Ammon's horn (tissue), 1 donor: ENCODE measurements around the gene OGT.
"Not testable (repeated sequence)": the region's sequence is repeated elsewhere in the genome, so short reads cannot be mapped to it uniquely, and the experiment has no call there.

ENCODE experiments used
- DNase-seq: peaks from one replicate; pipeline ENCODE4 v3.0.0-alpha.2; 2016; ENCODE audit warnings: low spot score

OGT gene

GRCh38 chrX:71532753-71533425 is at the start of gene OGT:
Gene OGT (plus strand): TSS chrX:71533104. CDS start chrX:71533300, 196 bp downstream.
- DNase-seq, result peak; percentile 93

DNA sequence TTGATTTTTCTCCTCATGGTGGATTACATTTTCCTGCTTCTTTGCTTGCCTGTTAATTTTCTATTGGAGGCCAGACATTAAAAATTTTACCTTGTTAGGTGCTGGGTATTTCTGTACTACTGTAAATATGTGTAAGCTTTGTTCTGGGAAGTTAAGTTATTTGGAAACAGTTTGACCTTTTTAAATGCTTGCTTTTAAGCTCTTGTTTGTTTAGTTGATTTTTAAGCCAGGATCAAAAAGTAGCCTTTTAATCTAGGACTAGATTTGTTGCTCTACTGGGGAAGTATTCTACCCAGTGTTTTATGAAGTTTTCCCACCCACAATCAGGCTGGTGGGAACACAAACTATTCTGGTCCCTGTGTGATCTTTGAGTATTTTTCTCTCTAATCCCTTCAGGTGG is 45.1 kb upstream of the OGT start:
- DNase-seq, result no peak

- peak; percentile 10 for DNase-seq
These were observed 43.4 kb upstream of the OGT start for GRCh38 chrX:71489540-71489939.

DNA sequence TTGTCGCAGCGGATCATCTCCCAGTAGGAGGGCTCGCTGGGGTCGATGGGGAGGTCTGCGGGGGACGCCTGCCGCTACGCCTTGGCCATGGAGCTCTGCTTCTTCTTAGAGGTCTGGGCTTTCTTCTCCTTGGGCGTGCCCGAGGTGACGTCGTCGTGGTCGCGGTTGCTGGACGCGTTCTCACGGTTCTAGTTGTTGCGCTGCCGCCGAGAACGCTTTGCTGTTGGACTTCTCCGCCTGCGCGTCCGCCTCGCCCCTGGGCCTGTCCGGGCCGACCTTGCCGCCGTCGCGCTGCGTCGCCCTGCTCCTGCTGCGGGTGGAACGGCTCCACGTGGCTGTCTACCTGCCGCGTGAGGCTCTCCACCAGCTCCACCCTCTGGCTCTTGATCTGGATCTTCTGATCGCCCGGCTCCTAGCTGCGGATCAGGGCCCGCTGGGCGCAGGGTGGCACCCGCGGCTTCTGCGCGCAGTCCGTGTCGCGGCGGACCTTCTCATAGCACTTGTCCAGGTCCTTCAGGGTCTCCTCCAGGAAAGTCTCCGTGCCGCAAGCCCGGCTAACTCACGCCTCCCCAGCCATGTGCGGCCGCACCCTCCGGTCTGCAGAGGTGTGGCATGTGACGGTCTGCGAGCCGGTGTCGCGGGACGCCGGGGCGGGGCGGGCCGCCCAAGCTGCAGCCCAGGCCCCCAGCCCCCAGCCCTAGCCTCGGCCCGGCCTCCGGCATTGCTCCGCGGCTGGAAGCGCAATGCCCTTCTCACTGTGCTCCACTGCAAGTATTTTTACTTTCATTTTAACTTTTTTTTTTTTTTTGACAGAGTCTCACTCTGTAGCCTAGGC is 40.5 kb upstream of the OGT start:
- DNase-seq, result peak; percentile 7

GRCh38 chrX:71493111-71493613 is 39.7 kb upstream of the OGT start:
- no peak for DNase-seq

- DNase-seq, result not testable (repeated sequence)
These were observed 36.9 kb upstream of the OGT start for GRCh38 chrX:71495979-71496378.

DNA sequence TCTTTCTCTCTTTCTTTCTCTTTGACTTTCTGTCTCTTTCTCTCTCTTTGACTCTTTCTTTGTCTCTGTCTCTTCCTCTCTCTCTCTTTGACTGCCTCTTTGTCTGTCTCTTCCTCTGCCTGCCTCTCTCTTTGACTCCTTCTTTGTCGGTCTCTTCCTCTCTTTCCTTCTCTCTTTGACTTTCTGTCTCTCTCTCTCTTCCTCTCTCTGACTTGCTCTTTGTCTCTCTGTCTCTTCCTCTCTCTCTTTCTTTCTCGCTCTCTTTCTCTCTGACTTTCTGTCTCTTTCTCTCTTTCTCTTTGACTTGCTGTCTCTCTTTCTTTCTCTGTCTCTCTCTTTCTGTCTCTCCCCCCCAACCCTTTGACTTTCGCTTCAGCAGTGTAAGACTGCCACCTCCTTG is 36.4 kb upstream of the OGT start:
- no peak for DNase-seq

GRCh38 chrX:71502080-71502479 is 30.8 kb upstream of the OGT start:
- DNase-seq, result not testable (repeated sequence)

DNA sequence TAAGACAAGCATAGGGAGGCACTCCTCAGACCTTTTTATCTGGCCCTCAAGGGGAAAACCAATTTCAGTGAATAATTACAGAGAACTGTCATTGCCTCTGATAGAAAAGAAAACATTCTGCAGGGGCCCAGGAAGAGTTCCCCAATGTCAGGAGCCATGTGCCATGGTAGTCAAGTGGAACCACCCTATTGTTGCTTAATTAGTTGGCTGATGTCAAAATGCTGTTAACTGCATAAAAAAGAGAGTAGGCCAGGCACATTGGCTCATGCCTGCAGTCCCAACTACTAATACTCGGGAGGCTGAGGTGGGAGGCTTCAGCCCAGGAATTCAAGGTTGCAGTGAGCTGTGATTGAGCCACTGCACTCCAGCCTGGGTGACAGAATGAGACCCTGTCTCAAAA is 28.6 kb upstream of the OGT start:
- DNase-seq, result no peak

- no peak for DNase-seq
These were observed 23.6 kb upstream of the OGT start for GRCh38 chrX:71509289-71509688.

- DNase-seq, result no peak
These were observed 22.7 kb upstream of the OGT start for GRCh38 chrX:71510161-71510560.

GRCh38 chrX:71513731-71514130 is 19.2 kb upstream of the OGT start:
- DNase-seq, result not testable (repeated sequence)

DNA sequence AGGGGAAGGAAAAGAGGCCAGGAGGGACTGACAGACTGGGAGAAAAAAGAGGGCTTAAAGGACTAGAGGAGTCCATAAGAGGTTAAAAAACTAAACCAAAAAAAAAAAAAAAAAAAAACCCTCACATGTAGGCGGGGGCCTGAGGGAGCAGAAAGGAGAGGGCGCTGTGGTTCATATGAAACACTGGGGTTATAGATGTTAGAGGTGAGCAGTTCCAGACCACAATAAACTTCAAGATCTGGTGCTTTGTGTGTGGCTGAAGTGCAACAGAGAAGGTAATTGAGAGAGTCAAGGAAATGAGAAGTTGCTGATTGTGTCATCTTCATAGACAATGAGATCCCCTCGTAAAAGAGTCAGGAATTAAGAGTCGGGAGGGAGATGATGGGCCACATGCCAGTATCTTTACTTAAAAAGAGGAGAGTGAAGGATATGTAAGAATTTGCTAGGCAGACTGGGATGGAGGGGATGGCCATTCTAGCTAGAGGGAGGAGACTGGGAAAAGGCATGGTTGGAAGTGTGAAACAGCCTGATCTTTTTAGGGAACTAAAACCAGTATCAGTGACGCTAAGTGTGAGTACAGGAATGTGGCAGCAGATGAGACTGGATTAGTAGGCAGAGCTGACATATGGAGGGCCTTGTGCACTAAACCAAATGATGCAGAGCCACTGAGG is 18.4 kb upstream of the OGT start:
- DNase-seq, result peak; percentile 31

- DNase-seq, result no peak
These were observed 17.9 kb upstream of the OGT start for GRCh38 chrX:71515038-71515396.

GRCh38 chrX:71525316-71525715 is 7.6 kb upstream of the OGT start:
- DNase-seq, result no peak

DNA sequence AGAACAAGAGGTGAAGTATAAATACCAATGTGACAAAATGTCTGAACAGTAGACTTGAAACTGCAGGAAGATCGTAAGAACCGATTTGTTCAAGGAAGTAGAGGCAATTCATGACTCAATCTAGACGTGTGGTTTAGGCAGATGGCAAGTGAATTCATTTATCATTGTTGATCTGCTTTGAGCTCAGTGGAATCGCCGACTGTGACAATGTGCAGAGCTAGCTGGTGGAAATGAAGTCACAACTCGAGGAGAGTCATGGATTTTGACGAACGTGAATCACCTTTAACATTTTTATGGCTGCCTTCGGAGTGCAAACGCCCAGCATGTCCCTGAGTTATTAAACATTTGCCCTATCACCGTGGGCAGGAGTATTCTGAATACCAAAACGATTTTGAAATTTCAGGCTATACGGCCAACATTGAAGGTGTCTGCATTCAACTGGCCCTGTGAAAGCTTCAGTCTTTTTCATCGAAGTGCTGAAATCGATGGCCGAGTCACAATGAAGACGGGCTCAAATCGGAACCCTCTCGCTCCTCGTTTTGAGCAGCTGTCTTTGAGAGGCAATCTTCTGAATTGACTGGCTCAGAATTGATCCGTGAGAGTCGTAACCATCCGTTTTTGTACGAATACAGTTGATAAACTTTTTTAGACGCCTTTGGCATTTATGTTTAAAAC is 689 bp upstream of the OGT start:
- DNase-seq, result peak; percentile 21

GRCh38 chrX:71533516-71533850 is 579 bp downstream of the OGT start:
- DNase-seq, result no peak

- peak; percentile 31 for DNase-seq
These were observed 1.1 kb downstream of the OGT start for GRCh38 chrX:71533851-71534561.

DNA sequence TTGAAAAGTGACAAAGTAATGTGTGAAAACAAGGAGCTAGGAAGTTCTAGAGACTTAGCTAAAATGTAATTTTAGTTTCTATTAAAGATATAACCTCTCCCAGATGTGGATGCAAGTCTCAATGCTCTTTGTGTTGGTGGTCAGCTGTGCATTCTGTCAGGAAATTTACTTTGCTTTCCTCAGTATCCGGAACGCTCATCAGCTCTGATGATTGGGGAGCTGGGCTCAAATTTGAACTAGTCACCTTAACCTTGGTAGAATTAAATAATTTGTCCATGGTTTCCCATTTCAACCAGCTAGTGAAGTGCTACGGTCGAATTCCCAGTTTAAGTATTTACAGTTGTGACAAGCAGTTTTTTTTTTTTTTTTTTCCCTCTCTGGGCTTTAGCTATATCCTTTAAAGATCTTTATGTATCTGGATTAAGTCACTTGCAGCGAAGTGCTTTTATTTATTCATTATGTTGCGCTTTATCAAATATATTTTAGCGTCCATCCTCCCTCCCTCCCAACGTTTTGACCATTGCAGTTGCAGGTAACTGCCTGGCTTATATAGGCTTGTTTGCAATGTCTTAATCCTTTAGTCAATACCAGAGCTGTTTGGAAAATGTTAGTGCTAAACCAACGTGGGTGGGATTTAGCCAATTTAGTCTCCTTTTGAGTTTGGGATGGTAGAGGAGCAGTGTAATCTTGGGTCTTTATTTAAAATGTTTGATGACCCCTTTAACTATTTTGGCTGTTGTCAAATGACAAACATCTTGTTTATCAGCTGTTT is 2.1 kb downstream of the OGT start:
- no peak for DNase-seq

DNA sequence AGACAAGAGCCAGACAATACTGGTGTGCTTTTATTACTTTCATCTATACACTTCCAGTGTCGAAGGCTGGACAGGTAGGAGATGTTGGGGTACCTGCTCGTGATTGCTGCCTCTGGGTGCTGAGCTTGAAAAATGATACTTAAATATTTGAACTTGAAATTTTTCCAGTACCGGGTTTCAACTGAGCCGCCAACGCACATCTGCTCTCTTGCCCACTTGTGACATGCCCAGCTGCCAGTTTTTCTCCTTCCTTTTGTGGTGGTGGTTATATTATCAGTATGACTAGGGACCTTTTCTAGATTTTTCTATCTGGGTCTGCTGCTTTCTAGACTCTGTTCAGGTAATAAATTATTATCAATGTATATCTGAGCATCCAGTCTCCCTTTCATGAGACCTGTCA is 3.4 kb downstream of the OGT start:
- no peak for DNase-seq

DNA sequence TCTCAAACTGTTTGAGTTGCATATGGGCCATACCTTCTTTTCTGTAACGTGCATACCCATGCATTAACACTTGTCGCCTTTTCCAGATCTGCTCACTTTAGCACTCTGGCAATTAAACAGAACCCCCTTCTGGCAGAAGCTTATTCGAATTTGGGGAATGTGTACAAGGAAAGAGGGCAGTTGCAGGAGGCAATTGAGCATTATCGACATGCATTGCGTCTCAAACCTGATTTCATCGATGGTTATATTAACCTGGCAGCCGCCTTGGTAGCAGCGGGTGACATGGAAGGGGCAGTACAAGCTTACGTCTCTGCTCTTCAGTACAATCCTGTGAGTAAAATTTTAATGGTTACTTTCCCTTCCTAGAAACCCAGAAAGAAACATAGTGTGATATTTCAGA is 4.8 kb downstream of the OGT start:
- no peak for DNase-seq
